HG03520 (cell line): ENCODE data around the gene SLC13A3.

Source experiments
- ATAC-seq: cut with Tn5 transposase; IDR thresholded peaks from one replicate; pipeline ENCODE4 v1.9.1; 2021; ENCODE audit warnings: mild to moderate bottlenecking, moderate library complexity; ENCODE audit not compliant: unreplicated experiment

Gene SLC13A3

GRCh38 chr20:46638134-46638897 lies 12.9 kb downstream of the SLC13A3 start:
- no peak for ATAC-seq

GRCh38 chr20:46637427-46638133 lies 13.7 kb downstream of the SLC13A3 start:
- ATAC-seq: no peak

DNA sequence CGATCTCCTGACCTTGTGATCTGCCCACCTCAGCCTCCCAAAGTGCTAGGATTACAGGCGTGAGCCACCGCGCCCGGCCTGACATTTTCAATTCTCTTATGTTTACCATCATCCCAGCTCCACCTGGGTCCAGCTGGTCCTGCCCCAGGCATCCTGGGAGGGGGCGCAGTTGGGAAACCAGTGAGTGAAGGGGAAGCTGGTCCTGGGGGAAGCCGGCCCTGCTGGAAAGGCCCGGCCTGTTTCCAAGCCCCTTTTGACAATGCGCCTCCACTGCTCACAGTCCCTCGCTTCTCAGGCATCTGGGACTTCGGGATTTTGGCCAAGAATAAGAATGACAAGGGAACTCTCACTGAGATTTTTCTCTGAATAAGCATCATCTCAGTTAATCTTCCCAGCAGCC lies 14.2 kb downstream of the SLC13A3 start:
- ATAC-seq: no peak

DNA sequence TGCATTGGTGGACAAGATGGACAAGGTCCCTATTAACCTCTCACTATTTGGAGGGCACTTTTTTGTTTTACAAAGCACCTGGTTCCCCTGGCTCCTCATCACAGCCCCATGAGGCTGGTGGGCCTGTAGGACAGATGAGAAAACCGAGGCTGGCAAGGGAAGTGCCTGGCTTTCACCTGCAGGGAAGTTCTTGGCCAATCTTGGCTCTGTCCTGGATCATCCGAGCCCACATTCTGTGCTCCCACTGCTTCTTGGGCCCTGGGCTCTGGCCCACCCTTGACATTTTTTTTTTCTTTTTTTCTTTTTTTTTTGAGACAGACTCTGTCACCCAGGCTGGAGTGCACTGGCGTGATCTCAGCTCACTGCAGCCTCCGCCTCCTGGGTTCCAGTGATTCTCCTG lies 14.7 kb downstream of the SLC13A3 start:
- ATAC-seq: no peak

GRCh38 chr20:46635514-46636136 lies 15.6 kb downstream of the SLC13A3 start:
- no peak for ATAC-seq

- no peak for ATAC-seq
These were observed 16.7 kb downstream of the SLC13A3 start for GRCh38 chr20:46634528-46634927.

DNA sequence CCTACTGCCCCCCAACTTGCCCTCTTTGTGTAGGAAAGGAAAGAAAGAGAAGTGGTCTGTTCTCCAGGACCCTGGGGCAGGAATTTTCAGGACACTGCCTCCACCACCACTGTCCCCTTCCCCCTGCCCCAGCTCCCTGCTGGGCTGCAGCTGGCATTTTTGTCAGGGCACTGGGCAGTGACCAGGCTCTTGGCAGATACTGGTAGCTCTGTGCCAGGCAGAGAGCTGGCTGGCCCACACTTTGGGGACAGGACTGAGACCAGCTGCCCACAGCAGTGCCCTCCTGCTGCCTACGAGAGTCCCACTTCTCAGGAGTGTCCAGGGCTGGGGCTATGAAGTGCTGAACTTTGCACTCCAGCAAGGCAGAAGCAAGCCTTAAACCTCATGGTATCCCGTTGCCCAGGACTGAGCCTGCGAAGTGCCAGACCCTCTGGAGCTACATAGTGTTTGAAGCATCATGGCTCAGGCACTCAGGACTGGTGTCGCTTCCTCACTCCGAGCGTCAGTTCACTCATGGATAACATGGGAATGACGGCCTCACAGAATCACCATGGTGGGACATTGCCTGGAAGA lies 19.3 kb downstream of the SLC13A3 start:
- no peak for ATAC-seq

- ATAC-seq: no peak
These were observed 19.9 kb downstream of the SLC13A3 start for GRCh38 chr20:46631212-46631869.

DNA sequence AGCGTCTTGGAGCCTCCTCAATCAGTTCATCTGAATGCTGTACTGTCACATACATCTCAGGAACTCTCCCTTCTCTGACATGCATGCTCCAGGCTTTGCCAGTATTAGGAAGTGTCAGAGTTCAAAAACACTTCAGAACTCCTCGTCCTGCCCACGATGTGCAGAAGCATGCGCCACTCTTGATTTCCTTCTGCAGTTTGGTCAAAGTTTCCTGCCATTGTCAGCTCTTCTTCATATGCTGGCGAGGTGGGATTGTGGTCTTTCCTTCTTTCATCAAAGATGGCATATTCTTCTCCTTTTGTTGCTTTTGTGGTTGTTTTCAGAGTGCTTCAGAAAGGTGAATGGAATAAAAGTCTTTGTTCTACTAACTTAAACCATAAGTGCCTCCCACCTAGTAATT lies 21.0 kb downstream of the SLC13A3 start:
- no peak for ATAC-seq

GRCh38 chr20:46629341-46629740 lies 21.9 kb downstream of the SLC13A3 start:
- ATAC-seq: no peak

DNA sequence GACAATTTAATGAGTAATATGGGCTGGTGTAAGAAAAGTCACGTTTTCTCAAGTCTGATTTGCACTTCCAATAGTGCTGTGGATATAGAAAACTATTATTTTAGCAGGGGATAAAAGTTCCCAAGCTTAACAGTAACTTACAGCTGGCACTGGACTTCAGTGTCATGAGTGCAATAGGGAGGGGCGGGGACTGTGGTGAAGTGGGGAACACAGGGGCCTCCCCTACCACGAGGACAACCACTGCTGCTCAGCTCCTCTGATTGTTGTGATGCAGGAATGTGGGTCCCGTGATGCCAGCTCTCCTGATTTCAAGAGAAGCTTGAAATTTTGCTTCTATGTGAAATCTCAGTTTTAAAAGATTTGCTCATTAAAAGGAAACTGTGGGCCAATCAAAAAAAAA lies 24.0 kb downstream of the SLC13A3 start:
- ATAC-seq: no peak

DNA sequence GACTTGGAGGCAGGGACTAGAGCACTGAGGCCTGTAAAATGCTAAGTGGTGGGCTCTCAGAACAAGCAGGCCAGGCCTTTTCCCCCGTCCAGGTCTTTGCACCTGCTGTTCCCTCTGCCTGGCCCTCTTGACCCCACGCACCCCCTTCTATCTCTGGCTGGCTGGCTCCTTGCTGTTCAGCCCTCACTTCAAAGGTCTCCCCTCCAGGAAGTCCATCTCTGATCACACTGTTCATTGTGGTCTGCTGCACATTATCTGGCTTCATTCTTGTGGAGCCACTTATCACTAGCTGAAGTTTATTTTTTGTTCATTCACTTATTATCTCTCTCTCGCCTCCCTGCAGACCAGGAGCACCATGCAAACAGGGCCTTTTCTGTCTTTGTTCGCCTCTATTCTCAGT lies 24.5 kb downstream of the SLC13A3 start:
- ATAC-seq: no peak

- ATAC-seq: no peak
These were observed 25.3 kb downstream of the SLC13A3 start for GRCh38 chr20:46625875-46626373.

- no peak for ATAC-seq
These were observed 26.3 kb downstream of the SLC13A3 start for GRCh38 chr20:46624946-46625345.

DNA sequence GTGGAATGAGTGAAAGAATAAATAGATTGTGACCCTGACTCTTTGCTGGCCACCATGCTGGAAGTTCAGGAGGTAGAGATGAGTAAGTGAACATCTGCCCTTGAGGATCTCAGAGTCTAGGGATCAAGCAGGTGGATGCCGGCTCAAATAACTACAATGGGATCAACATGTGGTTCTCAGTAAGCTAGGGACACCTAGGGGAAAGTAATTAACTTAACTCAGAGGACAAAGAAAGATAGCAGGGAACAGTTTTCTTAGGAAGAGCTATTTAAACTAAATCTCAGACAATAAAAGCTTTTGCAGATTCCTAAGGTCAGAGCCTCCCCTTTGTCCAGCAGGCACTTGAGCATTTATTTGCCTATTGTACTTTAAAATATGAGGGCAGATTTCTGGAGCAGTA lies 29.1 kb downstream of the SLC13A3 start:
- ATAC-seq: no peak

DNA sequence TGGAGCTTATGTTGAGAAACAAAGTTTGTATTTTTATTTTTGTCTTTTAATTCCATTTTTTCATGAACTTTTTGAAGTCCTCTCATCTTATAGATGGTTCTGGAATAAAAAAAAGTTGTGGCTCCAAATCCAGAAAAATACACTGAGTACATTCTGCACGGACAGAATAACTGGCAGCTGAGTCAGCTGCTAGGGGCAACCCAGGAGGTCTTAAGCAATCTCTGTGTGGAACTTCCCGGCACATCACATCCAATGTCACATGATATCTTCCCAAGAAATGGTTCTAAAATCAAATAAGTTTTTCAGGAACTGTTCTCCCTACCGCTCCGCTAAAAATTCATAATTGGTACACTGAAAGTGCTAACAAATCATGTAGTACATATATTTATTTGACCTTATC lies 29.8 kb downstream of the SLC13A3 start:
- no peak for ATAC-seq

GRCh38 chr20:46619445-46619844 lies 31.8 kb downstream of the SLC13A3 start:
- no peak for ATAC-seq

DNA sequence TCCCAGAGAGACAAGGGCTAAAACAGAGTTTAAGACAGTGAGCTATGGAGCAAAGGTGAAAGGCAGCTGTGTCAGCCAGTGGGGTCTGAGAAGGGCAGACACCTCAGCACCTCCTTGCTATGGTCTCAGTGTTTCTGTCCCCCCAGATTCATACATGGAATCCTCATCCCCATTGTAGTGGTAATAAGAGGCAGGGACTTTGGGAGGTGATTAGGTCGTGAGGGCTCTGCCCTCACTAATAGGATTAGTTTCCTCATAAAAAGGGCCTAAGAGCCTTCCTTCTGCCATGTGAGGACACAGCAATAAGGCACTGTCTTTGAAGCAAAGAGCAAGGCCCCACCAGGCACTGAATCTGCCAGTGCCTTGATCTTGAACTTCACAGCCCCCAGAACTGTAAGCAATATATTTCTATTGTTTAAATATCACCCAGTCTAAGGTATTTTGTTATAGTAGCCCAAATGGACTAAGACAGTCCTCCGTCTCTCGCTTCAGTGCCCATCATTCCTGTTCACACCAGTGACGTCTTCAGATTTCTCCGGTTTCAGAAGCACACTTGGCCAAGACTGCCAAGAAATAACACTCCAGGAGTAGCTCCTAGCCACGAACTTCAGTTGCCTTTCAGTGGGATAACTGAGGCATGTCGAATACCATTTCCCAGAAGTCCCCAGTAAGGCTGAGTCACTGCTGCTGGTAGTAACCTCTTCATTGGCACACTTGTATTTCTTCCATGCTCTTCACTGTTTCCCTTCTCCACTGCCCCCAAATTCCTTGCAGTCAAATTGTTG lies 32.8 kb downstream of the SLC13A3 start:
- ATAC-seq: no peak

GRCh38 chr20:46614503-46614902 lies 36.8 kb downstream of the SLC13A3 start:
- ATAC-seq: no peak

DNA sequence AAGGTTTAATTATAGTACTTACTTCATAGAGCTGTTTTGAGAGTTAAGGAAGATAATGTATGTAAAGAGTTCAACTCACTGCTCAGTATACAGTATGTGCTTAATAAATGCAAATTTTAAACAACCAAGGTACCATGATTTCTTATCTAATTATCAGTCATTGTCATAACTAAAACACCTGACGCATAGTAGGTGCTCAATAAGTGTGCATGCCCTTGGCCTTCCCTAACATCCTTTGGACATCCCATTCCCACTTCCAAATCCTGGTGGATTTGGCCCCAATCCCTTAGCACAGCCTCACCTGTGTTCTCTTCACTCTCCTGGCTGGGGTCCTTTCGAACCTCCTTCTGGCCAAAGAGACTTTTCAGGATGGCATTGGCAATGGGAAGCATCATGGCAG lies 41.1 kb downstream of the SLC13A3 start:
- ATAC-seq: no peak
